Measurements from ENCODE around the gene ITPK1. TPM values are rescaled to one million over a fixed set of nuclear protein-coding genes. Genes with fewer than 3 reads are reported as not detected.
A peak's percentile ranks its signal among the peaks of the same experiment; 100 is the strongest.

The ITPK1 gene
- total RNA-seq, 1 donor from 2014 or later = 59.8 TPM

GRCh38 chr14:93045965-93046704, 69.6 kb downstream of the ITPK1 start:
- H3K27me3 Mint-ChIP-seq (ENCODE audit: low read depth) = peaks cover 23% of the 10 kb centered on the region
- H3K27ac Mint-ChIP-seq (ENCODE audit: unreplicated experiment) = peak overlapping the region; percentile 79
- no peaks in the 10 kb centered on the region for H3K36me3 Mint-ChIP-seq (ENCODE audit: low read depth)
- TF ChIP-seq CTCF (conservative IDR thresholded peaks at IDR 0.05) = no peak
- H3K4me1 Mint-ChIP-seq = peaks cover 42% of the 10 kb centered on the region
- H3K9me3 Mint-ChIP-seq = no peaks in the 10 kb centered on the region
- H3K4me3 Mint-ChIP-seq = peak overlapping the region; percentile 29
- DNase-seq (ENCODE audit: low read depth, low spot score) = no peak

GRCh38 chr14:93045211-93045674, 70.5 kb downstream of the ITPK1 start:
- peaks cover 49% of the 10 kb centered on the region for H3K4me1 Mint-ChIP-seq
- no peak for DNase-seq (ENCODE audit: low read depth, low spot score)
- H3K4me3 Mint-ChIP-seq = peak overlapping the region; percentile 0
- TF ChIP-seq CTCF (conservative IDR thresholded peaks at IDR 0.05) = no peak
- H3K27me3 Mint-ChIP-seq (ENCODE audit: low read depth) = peaks cover 29% of the 10 kb centered on the region
- no peaks in the 10 kb centered on the region for H3K36me3 Mint-ChIP-seq (ENCODE audit: low read depth)
- no peaks in the 10 kb centered on the region for H3K9me3 Mint-ChIP-seq
- H3K27ac Mint-ChIP-seq (ENCODE audit: unreplicated experiment) = no peak overlapping the region

- Mint-ChIP-seq H3K4me1 (peaks cover 48% of the 10 kb centered on the region), H3K4me3 (no peak overlapping the region), H3K27me3 (ENCODE audit: low read depth) (peaks cover 29% of the 10 kb centered on the region), H3K36me3 (ENCODE audit: low read depth) (no peaks in the 10 kb centered on the region), H3K27ac (ENCODE audit: unreplicated experiment) (no peak overlapping the region), H3K9me3 (no peaks in the 10 kb centered on the region)
- no peak for TF ChIP-seq CTCF (conservative IDR thresholded peaks at IDR 0.05)
- no peak for DNase-seq (ENCODE audit: low read depth, low spot score)
These were observed 71.2 kb downstream of the ITPK1 start for GRCh38 chr14:93044556-93044955.

GRCh38 chr14:93044121-93044520, 71.6 kb downstream of the ITPK1 start:
- Mint-ChIP-seq H3K9me3 (no peaks in the 10 kb centered on the region), H3K27ac (ENCODE audit: unreplicated experiment) (no peak overlapping the region), H3K36me3 (ENCODE audit: low read depth) (no peaks in the 10 kb centered on the region), H3K27me3 (ENCODE audit: low read depth) (peaks cover 33% of the 10 kb centered on the region), H3K4me3 (no peak overlapping the region), H3K4me1 (peaks cover 48% of the 10 kb centered on the region)
- DNase-seq (ENCODE audit: low read depth, low spot score) = no peak
- no peak for TF ChIP-seq CTCF (conservative IDR thresholded peaks at IDR 0.05)

- no peaks in the 10 kb centered on the region for H3K9me3 Mint-ChIP-seq
- peaks cover 36% of the 10 kb centered on the region for H3K27me3 Mint-ChIP-seq (ENCODE audit: low read depth)
- peaks cover 50% of the 10 kb centered on the region for H3K4me1 Mint-ChIP-seq
- no peak overlapping the region for H3K4me3 Mint-ChIP-seq
- no peak overlapping the region for H3K27ac Mint-ChIP-seq (ENCODE audit: unreplicated experiment)
- no peaks in the 10 kb centered on the region for H3K36me3 Mint-ChIP-seq (ENCODE audit: low read depth)
- no peak for DNase-seq (ENCODE audit: low read depth, low spot score)
- no peak for TF ChIP-seq CTCF (conservative IDR thresholded peaks at IDR 0.05)
These were observed 72.5 kb downstream of the ITPK1 start for GRCh38 chr14:93042968-93043940.

Data from neural crest cell (in vitro differentiated cells).